NCI-H2107 (cell line): ENCODE measurements around the gene OPCML.

ENCODE experiments used
- DNase-seq: peaks from one replicate; lab custom pipeline; 2025; lab: John Stamatoyannopoulos, UW

The OPCML gene

GRCh38 chr11:132935383-132935782 lies 596.9 kb downstream of the OPCML start:
- no peak for DNase-seq

- DNase-seq: no peak
These were observed 598.6 kb downstream of the OPCML start for GRCh38 chr11:132933703-132934102.

- no peak for DNase-seq
These were observed 606.4 kb downstream of the OPCML start for GRCh38 chr11:132925825-132926469.

- no peak for DNase-seq
These were observed 610.7 kb downstream of the OPCML start for GRCh38 chr11:132921597-132921996.

- DNase-seq: no peak
These were observed 611.7 kb downstream of the OPCML start for GRCh38 chr11:132920451-132921096.

- DNase-seq: no peak
These were observed 617.7 kb downstream of the OPCML start for GRCh38 chr11:132914600-132914999.

GRCh38 chr11:132913886-132914285 lies 618.4 kb downstream of the OPCML start:
- no peak for DNase-seq

- DNase-seq: no peak
These were observed 619.0 kb downstream of the OPCML start for GRCh38 chr11:132913295-132913694.

- DNase-seq: no peak
These were observed 621.1 kb downstream of the OPCML start for GRCh38 chr11:132911186-132911585.

GRCh38 chr11:132910011-132910760 lies 622.1 kb downstream of the OPCML start:
- no peak for DNase-seq

GRCh38 chr11:132909021-132909606 lies 623.2 kb downstream of the OPCML start:
- DNase-seq: no peak

GRCh38 chr11:132908414-132908810 lies 623.9 kb downstream of the OPCML start:
- no peak for DNase-seq

GRCh38 chr11:132907651-132908413 lies 624.5 kb downstream of the OPCML start:
- no peak for DNase-seq

- no peak for DNase-seq
These were observed 627.7 kb downstream of the OPCML start for GRCh38 chr11:132904607-132905006.

GRCh38 chr11:132904091-132904490 lies 628.2 kb downstream of the OPCML start:
- no peak for DNase-seq

GRCh38 chr11:132901638-132902471 lies 630.4 kb downstream of the OPCML start:
- no peak for DNase-seq

- no peak for DNase-seq
These were observed 633.6 kb downstream of the OPCML start for GRCh38 chr11:132898676-132899075.

GRCh38 chr11:132898021-132898420 lies 634.3 kb downstream of the OPCML start:
- DNase-seq: no peak

GRCh38 chr11:132895340-132895739 lies 637.0 kb downstream of the OPCML start:
- no peak for DNase-seq

- DNase-seq: no peak
These were observed 637.7 kb downstream of the OPCML start for GRCh38 chr11:132894606-132895005.

- DNase-seq: no peak
These were observed 639.4 kb downstream of the OPCML start for GRCh38 chr11:132892876-132893275.
